CD4-positive, CD25-positive, alpha-beta regulatory T cell (primary cell): ENCODE measurements around the gene ALOX5. TPM values are rescaled to one million over a fixed set of nuclear protein-coding genes. Genes with fewer than 3 reads are reported as not detected.
"Not testable (repeated sequence)": the region's sequence is repeated elsewhere in the genome, so short reads cannot be mapped to it uniquely, and the experiment has no call there.

Source experiments
- ATAC-seq, 2 donors: fragments of 150-1000 bp; cut with Tn5 transposase; one replicate each; pipeline ENCODE4 v1.10.0; 2021; ENCODE audit warnings: low read depth in 2 of 2, moderate number of reproducible peaks in 2 of 2, moderate library complexity in 1 of 2
- DNase-seq, 3 donors: peaks; one replicate each; pipeline versions ENCODE4 v3.0.0 to v3.0.0-alpha.2; 2012 to 2022; ENCODE audit warnings: mixed read lengths in 1 of 3
- H3K27ac ChIP-seq: one replicate; pipeline ENCODE4 v1.7.0; 2013; ENCODE audit warnings: mild to moderate bottlenecking, low read length; ENCODE audit not compliant: insufficient read depth, poor library complexity, severe bottlenecking
- H3K27me3 ChIP-seq: one replicate; pipeline ENCODE4 v1.7.0; 2013; ENCODE audit warnings: low read length; ENCODE audit not compliant: control insufficient read depth, insufficient read depth
- H3K36me3 ChIP-seq: one replicate; pipeline ENCODE4 v1.7.0; 2013; ENCODE audit warnings: mild to moderate bottlenecking, low read length, moderate library complexity; ENCODE audit not compliant: control insufficient read depth, insufficient read depth
- H3K4me1 ChIP-seq: 2 replicates; pipeline ENCODE4 v1.7.0; 2013; ENCODE audit warnings: mild to moderate bottlenecking, low read length; ENCODE audit not compliant: insufficient read depth, control insufficient read depth, poor library complexity, severe bottlenecking
- H3K4me3 ChIP-seq: one replicate; pipeline ENCODE4 v1.7.0; 2013; ENCODE audit warnings: low read depth, mild to moderate bottlenecking, low read length, moderate library complexity
- H3K9me3 ChIP-seq, 2 experiments: 1 replicate in 1 of 2; 2 replicates in 1 of 2; pipeline ENCODE4 v1.7.0; 2013; ENCODE audit warnings: low read length in 2 of 2, mild to moderate bottlenecking in 1 of 2, moderate library complexity in 1 of 2; ENCODE audit not compliant: control insufficient read depth in 2 of 2
- H3K27ac Mint-ChIP-seq, 3 donors: one replicate each; pipeline ENCODE4 v1.8.0; 2020 to 2022; ENCODE audit warnings: mild to moderate bottlenecking in 3 of 3, mixed read lengths in 3 of 3, moderate library complexity in 2 of 3
- H3K27me3 Mint-ChIP-seq: one replicate; pipeline ENCODE4 v1.8.0; 2022; ENCODE audit warnings: mild to moderate bottlenecking, mixed read lengths
- H3K36me3 Mint-ChIP-seq: one replicate; pipeline ENCODE4 v1.8.0; 2020; ENCODE audit warnings: mixed read lengths
- H3K4me1 Mint-ChIP-seq, 4 donors: one replicate each; pipeline ENCODE4 v1.8.0; 2020 to 2022; ENCODE audit warnings: mixed read lengths in 4 of 4, mild to moderate bottlenecking in 1 of 4
- H3K4me3 Mint-ChIP-seq, 4 donors: one replicate each; pipeline ENCODE4 v1.8.0; 2020 to 2022; ENCODE audit warnings: mild to moderate bottlenecking in 4 of 4, mixed read lengths in 4 of 4, moderate library complexity in 3 of 4
- H3K9me3 Mint-ChIP-seq, 7 donors: one replicate each; pipeline ENCODE4 v1.8.0; 2020 to 2022; ENCODE audit warnings: mixed read lengths in 7 of 7, mild to moderate bottlenecking in 3 of 7, moderate library complexity in 2 of 7
- polyA plus RNA-seq, 4 donors: library from polyadenylated mRNA; unstranded; fragments of 300-500 nt; fragmentation: Illumina TruSeq; gene quantifications; one replicate each; pipeline ENCODE4 v1.2.3, GENCODE V29; 2021
- total RNA-seq: library from RNA; stranded (reverse); gene quantifications from one replicate; pipeline ENCODE4 v1.2.3, GENCODE V29; 2022

The ALOX5 gene
- total RNA-seq (1.2 TPM), polyA plus RNA-seq (1 to 10 TPM in 1 of 4 donors, under 1 TPM in 3; 0.16 to 1.5 (median 0.25) TPM)

GRCh38 chr10:45373576-45374349 is at the start of gene ALOX5:
Gene ALOX5, plus strand, starts transcription at chr10:45374216. Its CDS starts 64 bp downstream, at chr10:45374280.
- no peaks in the 10 kb centered on the region for H3K36me3 Mint-ChIP-seq
- peak within 1 kb of the TSS in 1 of 3 donors; percentile 79 for H3K27ac Mint-ChIP-seq
- ATAC-seq = peak in 1 of 2 donors; percentile 32
- Histone ChIP-seq H3K27me3 (peaks cover 16% of the 10 kb centered on the region), H3K27ac (no peak within 1 kb of the TSS), H3K4me1 (no peaks in the 10 kb centered on the region), H3K4me3 (no peak within 1 kb of the TSS), H3K36me3 (no peaks in the 10 kb centered on the region), H3K9me3 (no peaks in the 10 kb centered on the region)
- H3K4me1 Mint-ChIP-seq = peaks cover 4 to 16% (median 8%) of the 10 kb centered on the region in 4 donors
- DNase-seq = no peak
- H3K9me3 Mint-ChIP-seq = no peaks in the 10 kb centered on the region
- peak within 1 kb of the TSS in 2 of 4 donors; percentile 72 for H3K4me3 Mint-ChIP-seq
- peaks cover 59% of the 10 kb centered on the region for H3K27me3 Mint-ChIP-seq

GRCh38 chr10:45325116-45325515 is 48.9 kb upstream of the ALOX5 start:
- no peaks in the 10 kb centered on the region for H3K27me3 Mint-ChIP-seq
- no peak for DNase-seq
- no peak overlapping the region for H3K4me3 Mint-ChIP-seq
- no peak overlapping the region for H3K4me3 ChIP-seq
- H3K9me3 ChIP-seq = no peaks in the 10 kb centered on the region
- no peaks in the 10 kb centered on the region for H3K36me3 Mint-ChIP-seq
- peaks cover 2% of the 10 kb centered on the region for H3K27me3 ChIP-seq
- H3K9me3 Mint-ChIP-seq = peaks cover 0 to 17% (median 8%) of the 10 kb centered on the region in 7 donors
- no peaks in the 10 kb centered on the region for H3K4me1 Mint-ChIP-seq
- H3K36me3 ChIP-seq = no peaks in the 10 kb centered on the region
- H3K4me1 ChIP-seq = no peaks in the 10 kb centered on the region
- no peak overlapping the region for H3K27ac Mint-ChIP-seq
- no peak overlapping the region for H3K27ac ChIP-seq
- no peak for ATAC-seq

- not testable (repeated sequence) for H3K4me1 Mint-ChIP-seq, H3K27me3 ChIP-seq, ATAC-seq, H3K4me3 ChIP-seq, DNase-seq, H3K27ac Mint-ChIP-seq, H3K27me3 Mint-ChIP-seq, H3K27ac ChIP-seq, H3K36me3 Mint-ChIP-seq, H3K4me1 ChIP-seq, H3K4me3 Mint-ChIP-seq, H3K9me3 ChIP-seq, H3K36me3 ChIP-seq
- H3K9me3 Mint-ChIP-seq = peaks cover 0 to 19% (median 11%) of the 10 kb centered on the region in 7 donors
Measured at GRCh38 chr10:45326864-45327263, 47.2 kb upstream of the ALOX5 start.

- not testable (repeated sequence) for H3K4me3 ChIP-seq, H3K4me3 Mint-ChIP-seq, H3K36me3 ChIP-seq, H3K27me3 Mint-ChIP-seq, H3K9me3 ChIP-seq, H3K4me1 ChIP-seq, H3K4me1 Mint-ChIP-seq, H3K36me3 Mint-ChIP-seq, DNase-seq, H3K27me3 ChIP-seq, ATAC-seq, H3K27ac ChIP-seq, H3K27ac Mint-ChIP-seq
- H3K9me3 Mint-ChIP-seq = peaks cover 0 to 12% (median 6%) of the 10 kb centered on the region in 7 donors
Measured at GRCh38 chr10:45331824-45332223, 42.2 kb upstream of the ALOX5 start.

GRCh38 chr10:45339894-45340293 is 34.1 kb upstream of the ALOX5 start:
- Histone ChIP-seq H3K9me3 (no peaks in the 10 kb centered on the region), H3K27ac (no peak overlapping the region), H3K27me3 (no peaks in the 10 kb centered on the region), H3K4me3 (no peak overlapping the region), H3K4me1 (no peaks in the 10 kb centered on the region), H3K36me3 (no peaks in the 10 kb centered on the region)
- DNase-seq = no peak
- Mint-ChIP-seq H3K27ac (no peak overlapping the region), H3K27me3 (peaks cover 2% of the 10 kb centered on the region), H3K4me3 (no peak overlapping the region), H3K36me3 (no peaks in the 10 kb centered on the region), H3K4me1 (no peaks in the 10 kb centered on the region), H3K9me3 (peaks cover 0 to 8% (median 1%) of the 10 kb centered on the region in 7 donors)
- ATAC-seq = no peak

GRCh38 chr10:45340420-45340819 is 33.6 kb upstream of the ALOX5 start:
- H3K27me3 Mint-ChIP-seq, H3K4me1 ChIP-seq, H3K36me3 Mint-ChIP-seq, H3K9me3 ChIP-seq, H3K4me1 Mint-ChIP-seq, H3K27ac Mint-ChIP-seq, H3K27me3 ChIP-seq, H3K36me3 ChIP-seq, H3K4me3 Mint-ChIP-seq, ATAC-seq, H3K27ac ChIP-seq, DNase-seq, H3K4me3 ChIP-seq: not testable (repeated sequence)
- peaks cover 0 to 11% (median 2%) of the 10 kb centered on the region in 7 donors for H3K9me3 Mint-ChIP-seq

GRCh38 chr10:45346652-45347335 is 27.2 kb upstream of the ALOX5 start:
- H3K9me3 ChIP-seq, H3K4me3 ChIP-seq, H3K27ac ChIP-seq, H3K4me3 Mint-ChIP-seq, H3K36me3 Mint-ChIP-seq, ATAC-seq, H3K36me3 ChIP-seq, H3K27ac Mint-ChIP-seq, H3K4me1 Mint-ChIP-seq, H3K27me3 Mint-ChIP-seq, H3K27me3 ChIP-seq, DNase-seq, H3K4me1 ChIP-seq: not testable (repeated sequence)
- H3K9me3 Mint-ChIP-seq = peaks cover 0 to 15% (median 0%) of the 10 kb centered on the region in 7 donors
